ENCODE results near the gene COL25A1.
A peak's percentile ranks its signal among the peaks of the same experiment; 100 is the strongest.
"Not testable (repeated sequence)": the region's sequence is repeated elsewhere in the genome, so short reads cannot be mapped to it uniquely, and the experiment has no call there.

COL25A1 gene

GRCh38 chr4:109072595-109072994, 229.9 kb downstream of the COL25A1 start:
- DNase-seq (ENCODE audit: insufficient read length, low spot score) (no peak), FAIRE-seq (no peak)

DNA sequence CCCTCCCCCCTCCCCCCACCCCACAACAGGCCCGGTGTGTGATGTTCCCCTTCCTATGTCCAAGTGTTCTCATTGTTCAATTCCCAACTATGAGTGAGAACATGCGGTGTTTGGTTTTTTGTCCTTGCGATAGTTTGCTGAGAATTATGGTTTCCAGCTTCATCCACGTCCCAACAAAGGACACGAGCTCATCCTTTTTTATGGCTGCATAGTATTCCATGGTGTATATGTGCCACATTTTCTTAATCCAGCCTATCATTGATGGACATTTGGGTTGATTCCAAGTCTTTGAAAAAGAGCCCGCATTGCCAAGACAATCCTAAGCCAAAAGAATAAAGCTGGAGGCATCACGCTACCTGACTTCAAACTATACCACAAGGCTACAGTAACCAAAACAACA, 231.8 kb downstream of the COL25A1 start:
- DNase-seq (ENCODE audit: insufficient read length, low spot score); FAIRE-seq: not testable (repeated sequence)

DNA sequence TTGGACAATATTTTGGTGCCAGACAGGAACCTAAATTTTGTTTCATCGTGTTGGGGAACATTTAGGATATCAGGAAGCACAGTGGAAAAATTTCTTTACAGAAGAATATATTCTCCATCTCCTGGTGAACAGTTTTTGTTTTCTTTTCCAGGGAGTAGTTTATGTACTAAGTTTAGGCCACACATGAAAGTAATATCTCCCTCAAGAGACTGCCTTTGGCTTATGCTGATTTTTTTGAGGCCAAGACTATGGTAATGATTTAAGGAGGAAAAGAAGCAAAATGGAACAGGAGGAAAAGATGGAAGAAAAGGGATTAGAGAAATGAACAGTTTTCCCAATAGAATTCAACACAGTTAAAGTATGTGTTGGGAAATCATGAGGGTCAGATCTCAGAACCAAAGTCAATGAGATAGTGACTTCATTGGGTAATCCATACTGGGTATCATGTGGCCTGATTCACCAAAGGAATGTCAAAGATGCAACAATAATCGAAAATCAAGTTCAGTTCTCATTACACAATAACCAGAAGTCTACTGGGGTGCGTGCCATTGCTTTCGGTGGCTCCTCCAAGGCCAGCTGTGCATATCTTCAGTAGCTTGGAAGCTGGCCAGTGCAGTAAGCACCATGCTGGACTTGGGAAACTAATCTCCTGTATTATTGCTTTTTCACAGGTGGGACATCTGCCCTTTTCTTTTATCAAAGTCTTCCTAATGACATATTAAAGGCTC, 234.8 kb downstream of the COL25A1 start:
- FAIRE-seq: no peak
- DNase-seq (ENCODE audit: insufficient read length, low spot score): no peak

DNA sequence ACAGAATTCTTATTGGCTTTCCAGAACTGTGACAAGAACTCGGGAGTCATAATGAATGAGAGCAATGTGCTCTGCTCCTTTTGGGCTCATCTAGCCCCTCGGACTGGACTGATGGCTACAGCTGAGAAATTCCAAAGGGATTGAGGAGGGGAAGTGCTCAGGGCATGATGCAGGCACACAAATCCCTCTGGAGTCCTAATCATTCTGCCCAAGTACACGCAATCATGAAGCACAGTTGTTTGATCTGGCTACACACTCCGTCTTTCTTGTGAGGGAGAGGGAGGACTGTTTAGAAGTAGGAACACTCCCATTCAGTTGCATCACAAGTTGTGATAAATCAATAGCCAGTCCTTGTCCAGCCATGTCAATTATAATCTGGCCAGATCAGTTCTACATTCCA, 237.5 kb downstream of the COL25A1 start:
- DNase-seq (ENCODE audit: insufficient read length, low spot score) (no peak), FAIRE-seq (no peak)

- FAIRE-seq: no peak
- DNase-seq (ENCODE audit: insufficient read length, low spot score): no peak
Measured at GRCh38 chr4:109053257-109053656, 249.2 kb downstream of the COL25A1 start.

DNA sequence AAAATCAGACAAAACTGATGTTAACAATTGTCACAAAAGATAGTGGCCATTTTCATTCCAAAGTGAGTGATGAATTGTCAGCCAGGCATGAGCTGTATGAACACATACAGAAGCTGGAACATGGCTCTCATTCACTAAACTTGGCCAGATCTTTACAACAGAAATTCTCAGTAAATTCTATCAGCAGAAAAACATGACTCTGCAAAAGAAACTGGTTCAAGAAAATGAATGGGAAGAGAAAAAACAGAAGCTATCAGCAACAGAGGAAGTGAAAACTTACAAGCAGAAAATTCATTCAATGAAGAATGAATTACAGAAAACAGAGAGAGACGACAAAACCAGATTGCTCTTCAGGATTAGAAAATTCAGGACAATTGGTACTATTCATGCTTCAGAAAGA, 249.6 kb downstream of the COL25A1 start:
- FAIRE-seq: no peak
- no peak for DNase-seq (ENCODE audit: insufficient read length, low spot score)

- FAIRE-seq: no peak
Measured at GRCh38 chr4:109051054-109051453, 251.4 kb downstream of the COL25A1 start.

DNA sequence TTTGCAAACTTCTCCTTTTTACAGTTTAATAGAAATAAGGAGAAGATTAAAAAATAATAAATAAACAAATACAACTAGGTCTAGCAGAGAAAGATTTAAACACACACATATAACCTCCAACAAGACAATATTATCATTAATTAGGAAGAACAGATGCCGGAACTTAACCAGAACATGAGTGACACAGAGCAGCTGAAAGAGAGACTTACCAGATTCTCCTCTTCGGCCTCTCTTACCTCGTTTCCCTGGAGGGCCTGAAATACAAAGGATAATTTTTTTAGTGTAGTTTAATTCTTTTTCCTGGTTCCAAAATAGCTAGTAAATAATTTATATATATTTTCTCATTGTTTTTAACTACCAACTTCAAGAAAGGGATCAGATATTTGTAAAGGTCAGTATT, 252.5 kb downstream of the COL25A1 start:
- DNase-seq (ENCODE audit: insufficient read length, low spot score) (no peak), FAIRE-seq (no peak)

More at GRCh38 chr4:109051054-109051453, 251.4 kb downstream of the COL25A1 start:
- DNase-seq (ENCODE audit: insufficient read length, low spot score): no peak

DNA sequence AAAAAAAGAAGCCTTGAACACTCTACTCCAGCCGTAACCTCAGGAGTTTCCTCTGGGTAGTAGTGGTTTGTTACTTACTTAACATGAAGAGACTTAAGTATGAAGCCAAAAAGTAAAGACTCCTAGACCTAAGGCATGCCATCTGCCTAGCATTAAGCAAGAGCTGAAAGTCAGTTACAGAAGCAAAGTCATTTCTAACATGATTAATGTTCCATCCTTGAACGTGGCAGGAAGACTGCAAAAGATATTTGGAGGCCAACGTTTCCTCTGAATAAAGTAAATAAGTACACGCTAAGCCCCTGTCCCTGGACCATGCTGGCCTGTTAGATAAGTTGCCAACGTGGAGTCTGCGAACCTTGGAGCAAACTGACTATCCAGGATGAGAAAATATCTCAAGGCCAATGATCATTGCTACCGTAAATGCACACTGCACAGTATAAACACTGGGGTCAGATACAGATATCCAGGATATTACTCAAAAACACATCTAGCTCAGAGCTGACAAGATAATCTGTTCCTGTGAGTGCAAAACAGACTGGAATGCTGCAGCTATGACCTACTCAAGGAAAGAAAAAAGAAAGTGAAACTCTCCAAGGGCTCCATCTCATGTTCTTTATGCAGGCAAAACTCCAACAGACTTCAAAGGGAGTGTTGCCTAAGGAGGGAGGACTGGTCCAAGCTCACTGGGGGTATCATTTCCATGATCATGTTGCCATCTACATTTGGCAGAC, 255.8 kb downstream of the COL25A1 start:
- DNase-seq (ENCODE audit: insufficient read length, low spot score) (no peak), FAIRE-seq (peak; percentile 31)

- DNase-seq (ENCODE audit: insufficient read length, low spot score) (no peak), FAIRE-seq (no peak)
Measured at GRCh38 chr4:109044431-109044830, 258.0 kb downstream of the COL25A1 start.

DNA sequence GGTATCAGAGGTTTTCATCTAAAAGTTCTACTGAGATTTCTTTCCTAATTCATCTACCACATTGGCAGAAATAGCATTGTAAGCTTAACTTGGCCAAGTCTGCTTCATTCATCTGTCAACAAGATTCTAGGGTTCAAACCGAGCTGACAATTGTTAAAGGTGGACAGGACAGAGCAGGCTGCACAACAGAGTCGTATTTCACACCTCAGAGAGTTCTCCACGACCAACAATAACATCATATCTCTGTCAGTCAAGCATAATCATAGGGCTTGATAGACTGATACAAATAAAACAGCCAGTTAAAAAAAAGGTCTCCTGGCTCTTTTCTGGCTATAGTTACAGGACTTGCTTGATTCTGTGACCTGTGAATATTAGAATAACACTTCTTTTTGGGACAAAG, 259.2 kb downstream of the COL25A1 start:
- DNase-seq (ENCODE audit: insufficient read length, low spot score) (no peak), FAIRE-seq (no peak)

GRCh38 chr4:109041463-109042360, 260.7 kb downstream of the COL25A1 start:
- DNase-seq (ENCODE audit: insufficient read length, low spot score) (no peak), FAIRE-seq (no peak)

GRCh38 chr4:109040441-109040840, 262.0 kb downstream of the COL25A1 start:
- DNase-seq (ENCODE audit: insufficient read length, low spot score) (no peak), FAIRE-seq (no peak)

GRCh38 chr4:109037026-109037425, 265.4 kb downstream of the COL25A1 start:
- DNase-seq (ENCODE audit: insufficient read length, low spot score): no peak
- FAIRE-seq: no peak

DNA sequence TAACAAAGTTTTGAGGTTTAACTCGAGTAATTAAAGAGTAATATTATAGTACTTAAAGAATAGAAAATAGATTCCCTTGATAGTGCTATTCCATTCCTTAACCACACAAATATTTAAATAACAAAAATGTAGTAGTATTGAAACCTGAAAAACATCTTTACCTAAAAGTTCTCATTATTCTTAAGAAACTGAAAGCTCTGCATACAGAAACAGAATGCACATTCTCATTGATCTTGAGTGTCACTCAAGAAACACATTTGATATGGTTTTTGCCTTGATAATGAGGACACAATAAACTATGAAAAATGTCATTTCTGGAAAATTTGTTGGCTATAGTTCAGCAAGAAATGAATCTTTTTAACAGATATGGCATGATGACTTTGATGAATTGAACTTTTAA, 268.5 kb downstream of the COL25A1 start:
- DNase-seq (ENCODE audit: insufficient read length, low spot score) (no peak), FAIRE-seq (no peak)

- FAIRE-seq (no peak), DNase-seq (ENCODE audit: insufficient read length, low spot score) (no peak)
Measured at GRCh38 chr4:109032671-109033070, 269.8 kb downstream of the COL25A1 start.

GRCh38 chr4:109029987-109030386, 272.5 kb downstream of the COL25A1 start:
- no peak for DNase-seq (ENCODE audit: insufficient read length, low spot score)
- no peak for FAIRE-seq

DNA sequence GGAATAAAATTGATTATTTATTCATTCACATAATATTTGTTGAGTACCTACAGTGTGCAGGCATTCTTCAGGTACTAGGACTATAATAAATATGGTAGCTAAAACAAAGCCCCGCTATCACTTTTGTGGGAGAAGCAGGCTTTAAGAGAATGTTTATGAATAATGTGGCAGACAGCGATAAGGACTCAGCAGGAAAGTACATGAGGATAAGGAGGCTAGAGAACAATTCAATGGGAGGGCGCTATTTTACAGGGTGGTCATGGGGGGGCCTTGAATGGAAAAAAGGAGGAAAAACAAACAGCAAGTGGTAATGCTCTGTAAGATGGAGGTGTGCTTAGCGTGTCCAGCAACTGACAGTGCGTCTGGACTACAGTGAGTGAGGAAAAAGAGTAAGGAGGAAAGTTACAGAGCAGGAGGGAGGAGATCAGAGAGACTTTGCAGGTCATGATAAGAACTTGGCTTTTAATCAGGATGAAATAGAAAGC, 275.4 kb downstream of the COL25A1 start:
- DNase-seq (ENCODE audit: insufficient read length, low spot score) (no peak), FAIRE-seq (no peak)

GRCh38 chr4:109026588-109026987, 275.9 kb downstream of the COL25A1 start:
- FAIRE-seq (no peak), DNase-seq (ENCODE audit: insufficient read length, low spot score) (no peak)

GRCh38 chr4:109025471-109026076, 276.9 kb downstream of the COL25A1 start:
- FAIRE-seq: no peak
- DNase-seq (ENCODE audit: insufficient read length, low spot score): no peak

DNA sequence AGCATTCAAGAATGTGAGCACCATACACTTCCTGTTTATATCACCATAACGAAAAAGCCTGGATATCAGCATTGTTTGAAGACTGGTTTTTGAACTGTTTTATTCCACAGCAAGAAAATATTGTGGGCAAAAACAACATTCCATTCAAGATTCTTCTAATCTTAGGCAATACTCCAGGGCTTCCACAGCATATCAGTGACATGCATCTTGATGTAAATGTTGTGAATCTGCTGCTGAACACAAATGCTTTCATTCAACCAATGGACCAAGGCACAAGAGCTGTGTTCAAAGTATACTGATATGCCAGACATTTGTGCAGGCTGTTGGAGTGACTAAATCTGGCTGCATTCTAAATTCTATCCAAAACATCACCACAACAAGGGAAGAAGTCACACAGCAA, 279.5 kb downstream of the COL25A1 start:
- no peak for FAIRE-seq
- DNase-seq (ENCODE audit: insufficient read length, low spot score): no peak
